ENCODE measurements around the gene ENPP4.
"Not testable (repeated sequence)": the region's sequence is repeated elsewhere in the genome, so short reads cannot be mapped to it uniquely, and the experiment has no call there.

The ENPP4 gene

DNA sequence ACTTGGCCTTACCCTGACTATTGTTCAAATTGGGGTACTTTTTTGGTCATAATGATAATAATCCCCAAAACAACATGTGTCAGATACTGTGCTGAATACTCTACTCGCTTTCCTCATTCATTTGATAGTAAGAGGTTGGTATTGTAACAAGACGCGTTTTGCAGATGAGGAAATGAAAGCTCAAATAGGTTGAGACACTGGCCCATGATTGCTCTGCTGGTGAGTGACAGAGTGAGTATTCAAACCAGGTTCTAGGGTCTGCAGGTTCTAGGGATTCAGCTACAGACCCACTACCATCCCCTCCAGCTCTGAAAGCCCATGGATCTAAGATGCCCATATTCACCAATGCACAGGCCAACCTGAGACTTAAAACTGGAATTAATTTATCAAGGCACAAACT, 1.3 kb upstream of the ENPP4 start:
- no peak for DNase-seq
- in situ Hi-C loops (cut with HindIII; ENCODE audit: low pct_ligation_motif_present, low pct_unique_long_range_greater_than_20kb, low sequenced_read_pairs): no loop called here

DNA sequence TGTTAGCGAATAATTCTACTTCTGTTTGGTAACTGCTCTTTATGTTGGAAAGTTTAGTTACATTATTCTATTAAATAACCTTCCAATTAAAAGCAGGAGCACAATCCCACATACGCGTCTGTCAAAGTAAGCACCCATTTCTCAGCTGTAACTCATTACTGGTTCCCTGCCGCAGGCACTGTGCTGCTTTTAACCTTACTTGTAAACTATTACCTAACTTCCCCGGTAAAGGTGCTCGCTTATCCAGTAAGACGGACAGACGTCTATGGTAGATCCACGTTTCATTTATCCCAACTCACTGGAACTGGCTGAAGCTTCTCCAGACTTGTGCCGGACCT, 529 bp upstream of the ENPP4 start:
- DNase-seq: no peak
- in situ Hi-C loops (cut with HindIII; ENCODE audit: low pct_ligation_motif_present, low pct_unique_long_range_greater_than_20kb, low sequenced_read_pairs): no loop called here

DNA sequence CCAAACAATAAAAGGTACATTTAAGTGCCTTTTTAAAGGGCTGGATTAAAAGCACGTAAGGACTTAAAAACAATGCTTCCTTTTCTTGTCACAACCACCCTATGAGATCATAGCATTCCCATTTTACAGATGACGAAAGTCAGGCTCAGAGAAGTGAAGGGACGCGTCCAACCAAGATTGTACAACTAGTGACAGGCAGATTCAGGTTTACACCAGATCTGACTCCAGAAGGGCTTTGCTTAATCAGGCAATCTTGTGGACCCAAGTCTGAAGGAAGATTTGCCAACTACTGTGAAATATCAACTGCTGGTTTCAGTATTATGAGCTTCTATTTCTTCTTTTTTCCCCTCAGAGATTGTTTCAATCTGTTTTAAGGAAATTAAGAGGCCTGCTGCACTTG, 877 bp downstream of the ENPP4 start:
- in situ Hi-C loops (cut with HindIII; ENCODE audit: low pct_ligation_motif_present, low pct_unique_long_range_greater_than_20kb, low sequenced_read_pairs): no loop called here
- no peak for DNase-seq

DNA sequence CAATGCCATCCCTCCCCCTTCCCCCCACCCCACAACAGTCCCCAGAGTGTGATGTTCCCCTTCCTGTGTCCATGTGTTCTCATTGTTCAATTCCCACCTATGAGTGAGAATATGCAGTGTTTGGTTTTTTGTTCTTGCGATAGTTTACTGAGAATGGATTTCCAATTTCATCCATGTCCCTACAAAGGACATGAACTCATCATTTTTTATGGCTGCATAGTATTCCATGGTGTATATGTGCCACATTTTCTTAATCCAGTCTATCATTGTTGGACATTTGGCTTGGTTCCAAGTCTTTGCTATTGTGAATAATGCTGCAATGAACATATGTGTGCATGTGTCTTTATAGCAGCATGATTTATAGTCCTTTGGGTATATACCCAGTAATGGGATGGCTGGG, 1.5 kb downstream of the ENPP4 start:
- in situ Hi-C loops (cut with HindIII; ENCODE audit: low pct_ligation_motif_present, low pct_unique_long_range_greater_than_20kb, low sequenced_read_pairs); DNase-seq: not testable (repeated sequence)

DNA sequence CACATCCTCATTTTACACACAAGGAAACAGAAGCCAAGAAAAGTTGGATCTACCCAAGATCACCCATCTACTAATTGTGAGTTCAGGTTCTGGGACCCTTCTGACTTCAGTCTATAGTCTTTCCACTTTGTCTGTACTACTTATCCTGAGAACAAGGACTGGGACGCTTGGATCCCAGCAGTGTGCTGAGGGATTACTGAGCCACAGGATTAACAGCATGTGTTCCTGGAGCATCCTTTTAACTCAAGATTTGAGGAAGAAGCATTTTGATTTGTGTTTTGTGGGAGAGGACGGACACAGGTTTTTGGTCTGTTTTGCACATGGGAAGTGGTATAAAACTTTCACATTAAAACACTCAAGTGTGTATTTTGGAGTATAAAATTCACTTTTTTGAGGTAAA, 4.4 kb downstream of the ENPP4 start:
- no peak for DNase-seq
- in situ Hi-C loops (cut with HindIII; ENCODE audit: low pct_ligation_motif_present, low pct_unique_long_range_greater_than_20kb, low sequenced_read_pairs): no loop called here

DNA sequence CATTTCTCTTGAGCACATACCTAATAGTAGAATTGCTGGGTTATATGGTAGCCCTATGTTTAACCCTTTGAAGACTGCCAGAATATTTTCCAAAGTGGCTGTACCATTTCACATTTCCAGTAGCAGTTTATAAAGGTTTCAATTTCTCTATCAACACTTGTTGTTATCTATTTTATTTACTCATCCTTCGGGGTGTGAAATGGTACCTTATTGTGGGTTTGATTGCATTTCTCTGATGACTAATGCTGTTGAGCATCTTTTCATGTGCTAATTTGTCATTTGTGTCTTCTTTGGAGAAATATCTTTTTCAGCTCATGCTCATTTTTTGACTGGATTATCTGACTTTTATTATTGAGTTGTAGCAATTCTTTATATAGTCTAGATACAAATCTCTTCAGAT, 5.4 kb downstream of the ENPP4 start:
- in situ Hi-C loops (cut with HindIII; ENCODE audit: low pct_ligation_motif_present, low pct_unique_long_range_greater_than_20kb, low sequenced_read_pairs): no loop called here
- no peak for DNase-seq

DNA sequence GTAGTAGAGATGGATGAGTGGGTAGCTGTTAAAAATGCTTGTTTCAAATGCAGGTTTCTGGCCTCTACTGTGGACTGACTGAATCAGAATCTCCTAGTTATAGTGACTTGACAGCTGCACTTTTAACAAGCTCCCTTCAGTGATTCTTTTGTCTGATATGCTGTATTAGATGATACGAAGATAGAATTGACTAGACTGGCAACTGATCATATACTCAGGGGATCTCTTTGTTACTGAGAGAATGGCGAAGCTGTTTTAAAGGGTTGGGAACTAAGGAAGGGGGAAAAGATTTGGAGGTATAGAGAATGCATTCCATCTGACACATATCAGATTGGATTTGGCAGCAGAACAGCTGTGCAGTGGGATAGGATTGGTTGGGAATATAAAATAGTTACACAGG, 7.0 kb downstream of the ENPP4 start:
- no peak for DNase-seq
- in situ Hi-C loops (cut with HindIII; ENCODE audit: low pct_ligation_motif_present, low pct_unique_long_range_greater_than_20kb, low sequenced_read_pairs): no loop called here

DNA sequence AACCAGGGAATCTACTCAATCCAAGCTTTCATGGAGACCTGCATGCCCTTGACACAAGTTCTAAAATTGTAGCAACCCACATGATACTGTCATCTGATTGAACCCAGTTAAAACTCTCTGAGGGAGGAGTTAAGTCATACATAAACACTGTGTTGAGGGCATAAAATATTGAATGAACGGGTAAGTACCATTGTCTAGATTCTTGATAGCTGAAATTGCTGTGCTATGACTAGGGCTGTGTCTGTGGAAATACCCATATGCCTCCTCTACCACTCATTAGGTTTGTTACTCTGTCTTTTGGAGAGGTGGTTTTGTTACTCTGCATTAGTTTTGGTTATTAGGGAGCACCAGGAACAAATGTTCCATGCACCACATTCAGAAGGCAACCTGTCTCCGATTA, 7.6 kb downstream of the ENPP4 start:
- DNase-seq: no peak
- in situ Hi-C loops (cut with HindIII; ENCODE audit: low pct_ligation_motif_present, low pct_unique_long_range_greater_than_20kb, low sequenced_read_pairs): no loop called here

DNA sequence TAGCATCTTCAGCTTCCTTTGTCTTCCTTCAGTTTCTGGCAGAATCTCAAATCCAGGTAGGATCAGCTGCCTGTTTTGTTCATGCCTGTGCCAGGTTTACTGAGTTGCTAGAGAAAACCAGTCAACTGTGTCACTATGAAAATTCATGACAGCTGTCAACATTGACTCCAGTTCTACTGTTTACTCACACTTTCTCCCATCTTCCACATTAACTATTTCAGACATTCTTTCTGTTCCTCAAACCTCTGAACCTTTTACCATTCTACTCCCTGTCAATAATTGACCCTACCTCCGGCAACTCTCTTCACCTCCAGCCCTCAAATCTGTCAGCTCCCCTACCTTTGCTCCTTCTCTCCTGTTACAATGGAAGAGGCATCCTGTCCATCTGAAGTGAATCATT, 8.5 kb downstream of the ENPP4 start:
- no peak for DNase-seq
- in situ Hi-C loops (cut with HindIII; ENCODE audit: low pct_ligation_motif_present, low pct_unique_long_range_greater_than_20kb, low sequenced_read_pairs): no loop called here

DNA sequence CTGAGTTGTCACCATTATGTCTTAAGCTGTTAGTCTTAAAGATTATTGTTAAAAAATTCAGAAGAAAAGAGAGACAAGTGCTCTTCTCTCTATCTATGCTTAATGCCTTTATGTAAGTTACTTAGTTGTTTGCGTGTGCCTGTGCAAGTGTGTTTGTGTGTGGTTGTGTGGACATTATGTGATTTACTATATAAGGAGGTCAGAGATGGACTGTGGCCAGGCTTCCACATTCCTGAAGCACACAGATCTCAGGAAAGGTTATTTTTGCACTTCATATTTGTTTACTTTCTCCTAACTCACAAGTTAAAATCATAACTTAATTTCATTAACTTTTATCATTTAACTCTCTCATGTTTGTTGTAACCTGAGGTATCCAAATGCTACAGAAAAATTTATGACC, 14.5 kb downstream of the ENPP4 start:
- in situ Hi-C loops (cut with HindIII; ENCODE audit: low pct_ligation_motif_present, low pct_unique_long_range_greater_than_20kb, low sequenced_read_pairs): no loop called here
- DNase-seq: no peak

DNA sequence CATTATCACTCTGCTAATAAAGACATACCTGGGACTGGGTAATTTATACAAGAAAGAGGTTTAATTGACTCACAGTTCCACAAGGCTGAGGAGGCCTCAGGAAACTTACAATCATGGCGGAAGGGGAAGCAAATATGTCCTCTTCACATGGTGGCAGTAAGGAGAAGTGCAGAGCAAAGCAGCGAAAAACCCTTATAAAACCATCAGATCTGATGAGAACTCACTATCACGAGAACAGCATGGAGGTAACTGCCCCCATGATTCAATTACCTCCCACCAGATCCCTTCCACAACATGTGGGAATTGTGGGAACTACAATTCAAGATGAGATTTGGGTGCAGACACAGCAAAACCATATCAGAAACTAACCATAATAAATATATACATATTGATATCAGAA, 19.3 kb downstream of the ENPP4 start:
- DNase-seq; in situ Hi-C loops (cut with HindIII; ENCODE audit: low pct_ligation_motif_present, low pct_unique_long_range_greater_than_20kb, low sequenced_read_pairs): not testable (repeated sequence)

DNA sequence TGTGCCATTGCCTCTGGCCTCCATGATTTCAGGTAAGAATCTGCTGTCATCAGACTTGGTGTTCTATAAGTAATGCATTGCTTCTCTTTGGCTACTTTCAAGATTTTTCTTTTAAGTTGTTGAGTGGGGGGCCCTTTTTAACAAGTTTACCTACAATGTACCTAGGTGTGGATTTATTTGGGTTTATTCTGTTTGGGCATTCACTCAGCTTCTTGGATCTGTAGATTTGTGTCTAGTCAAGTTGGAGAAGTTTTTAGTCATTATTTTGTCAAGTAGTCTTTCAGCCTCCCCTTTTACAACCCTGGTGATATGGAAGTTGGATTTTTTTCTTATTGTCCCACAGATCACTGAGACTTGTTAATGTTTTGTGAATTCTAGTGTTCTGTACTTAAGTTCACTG, 26.9 kb downstream of the ENPP4 start:
- no peak for DNase-seq
- in situ Hi-C loops (cut with HindIII; ENCODE audit: low pct_ligation_motif_present, low pct_unique_long_range_greater_than_20kb, low sequenced_read_pairs): no loop called here

DNA sequence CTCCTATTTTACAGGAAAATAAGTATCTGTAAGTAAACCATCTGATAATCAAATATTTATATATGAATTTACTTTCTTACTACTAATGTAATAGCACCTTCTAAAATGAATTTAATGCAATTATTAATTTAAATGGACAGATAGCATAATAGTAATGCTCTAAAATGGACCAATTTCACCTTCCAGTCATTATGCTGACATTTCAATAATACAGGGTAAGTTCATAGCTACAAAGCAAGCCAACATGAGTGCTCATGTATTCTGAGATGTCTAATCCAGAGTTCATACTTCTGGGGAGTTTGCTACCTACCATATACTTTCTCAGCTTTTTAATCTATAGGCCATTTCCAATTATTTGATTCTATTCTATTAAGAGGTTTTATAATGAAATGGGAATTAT, 29.4 kb downstream of the ENPP4 start:
- no peak for DNase-seq
- in situ Hi-C loops (cut with HindIII; ENCODE audit: low pct_ligation_motif_present, low pct_unique_long_range_greater_than_20kb, low sequenced_read_pairs): no loop called here

DNA sequence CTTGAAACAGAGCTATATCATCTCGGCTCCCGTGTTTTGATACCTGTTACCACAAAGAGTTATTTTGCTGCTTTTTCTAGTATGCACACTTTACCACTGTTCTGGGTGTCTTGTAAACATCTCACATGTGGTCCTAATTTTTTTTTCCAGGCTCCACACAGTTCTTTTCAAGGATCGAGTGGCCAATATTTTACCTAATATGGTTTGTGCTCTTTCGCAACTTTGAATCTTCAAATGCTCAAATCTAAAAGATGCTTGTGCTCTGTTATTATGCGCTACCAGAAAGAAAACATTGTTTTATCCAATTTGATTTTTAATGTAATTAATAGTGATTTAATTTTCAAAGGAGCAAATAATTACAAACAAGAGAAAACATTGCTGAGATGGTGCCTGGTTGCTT, 30.3 kb downstream of the ENPP4 start:
- in situ Hi-C loops (cut with HindIII; ENCODE audit: low pct_ligation_motif_present, low pct_unique_long_range_greater_than_20kb, low sequenced_read_pairs): no loop called here
- DNase-seq: no peak

DNA sequence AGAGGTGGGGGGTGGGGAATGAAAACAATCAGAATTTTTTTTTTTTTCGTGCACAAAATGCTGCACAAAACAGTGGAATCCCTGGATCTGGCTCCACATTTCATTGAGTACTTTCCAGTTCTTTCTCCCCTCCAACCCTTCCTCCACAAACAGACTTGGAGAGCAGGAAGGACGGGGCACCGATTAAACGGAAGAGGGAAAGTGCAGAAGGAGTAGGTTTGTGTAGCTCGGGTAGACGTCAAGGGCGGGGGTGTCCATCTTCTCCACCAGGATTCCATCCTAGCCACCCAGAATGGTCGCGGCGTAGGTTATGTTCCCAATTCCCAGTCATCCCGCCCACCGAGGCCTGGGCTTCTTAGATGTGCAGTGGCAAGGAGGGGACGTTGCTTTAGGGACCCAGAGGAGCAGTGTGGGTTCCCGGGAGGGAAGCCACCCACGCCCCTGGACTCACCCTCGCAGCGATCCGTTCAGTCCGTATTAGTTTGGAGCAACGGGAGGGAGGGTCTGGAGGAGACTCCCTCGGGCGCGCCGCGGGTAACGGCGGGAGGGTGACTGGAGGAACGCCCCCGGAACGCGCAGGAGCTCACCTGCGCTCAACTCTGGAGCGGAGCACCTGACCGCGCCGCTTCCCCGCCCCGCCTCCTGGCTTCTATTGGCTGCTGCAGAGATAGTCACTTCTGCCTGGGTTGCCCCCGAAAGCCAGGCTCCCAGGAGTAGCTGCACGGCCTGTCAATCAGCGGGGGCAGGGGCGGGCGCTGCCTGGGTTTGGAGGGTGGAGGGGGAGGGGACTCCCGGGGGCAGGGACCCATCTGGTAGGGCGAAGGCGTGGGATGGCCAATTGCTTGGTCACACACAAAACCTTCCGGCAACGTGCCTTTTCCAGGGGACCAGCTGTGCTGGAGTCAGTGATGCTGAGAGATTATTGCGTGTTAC, 40.8 kb downstream of the ENPP4 start, which contains the start of gene ENPP5:
Gene ENPP5 (minus strand): TSS at position 624 of the 933 bp plus-strand sequence. CDS start 2,718 bp downstream, outside the sequence.
- in situ Hi-C loops (cut with HindIII; ENCODE audit: low pct_ligation_motif_present, low pct_unique_long_range_greater_than_20kb, low sequenced_read_pairs): no loop called here
- DNase-seq: peak; percentile 43

DNA sequence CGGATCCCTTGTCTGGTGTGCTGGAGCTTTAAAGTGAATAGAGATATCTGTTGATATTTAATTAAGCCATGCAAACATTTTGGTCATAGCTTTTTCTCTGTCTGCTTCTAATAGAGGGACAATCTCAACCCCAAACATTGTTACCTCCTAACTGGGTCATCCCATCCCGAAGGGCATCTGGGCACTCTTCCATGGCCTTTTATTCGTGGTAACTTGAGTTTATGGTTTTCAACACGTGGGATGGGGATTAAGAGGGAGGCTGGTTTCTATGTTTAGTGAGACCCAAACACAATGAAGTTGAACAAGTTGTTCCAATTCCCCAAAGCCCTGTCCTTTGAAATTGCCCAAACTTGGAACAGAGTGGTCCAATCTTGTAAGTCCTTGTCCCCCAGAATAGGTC, 42.4 kb downstream of the ENPP4 start:
- DNase-seq: no peak
- in situ Hi-C loops (cut with HindIII; ENCODE audit: low pct_ligation_motif_present, low pct_unique_long_range_greater_than_20kb, low sequenced_read_pairs): no loop called here

DNA sequence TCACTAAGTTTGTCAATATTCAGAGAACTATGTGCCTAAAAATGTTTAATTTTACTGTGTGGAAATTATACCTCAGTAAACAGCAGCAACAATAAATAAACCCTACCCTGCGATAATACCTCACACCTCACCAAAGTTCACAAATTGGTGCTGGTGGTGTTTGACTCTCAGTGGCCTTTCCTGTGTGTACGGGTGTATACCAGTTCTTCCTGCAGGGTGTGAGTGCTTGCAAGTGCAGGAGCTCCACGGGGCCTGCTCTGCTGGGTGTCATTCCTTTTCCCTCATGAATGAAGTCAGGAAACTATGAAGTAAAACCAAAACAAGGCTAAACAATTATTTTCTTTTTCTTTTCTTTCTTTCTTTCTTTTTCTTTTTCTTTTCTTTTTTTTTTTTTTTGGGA, 45.1 kb downstream of the ENPP4 start:
- no peak for DNase-seq
- in situ Hi-C loops (cut with HindIII; ENCODE audit: low pct_ligation_motif_present, low pct_unique_long_range_greater_than_20kb, low sequenced_read_pairs): no loop called here

DNA sequence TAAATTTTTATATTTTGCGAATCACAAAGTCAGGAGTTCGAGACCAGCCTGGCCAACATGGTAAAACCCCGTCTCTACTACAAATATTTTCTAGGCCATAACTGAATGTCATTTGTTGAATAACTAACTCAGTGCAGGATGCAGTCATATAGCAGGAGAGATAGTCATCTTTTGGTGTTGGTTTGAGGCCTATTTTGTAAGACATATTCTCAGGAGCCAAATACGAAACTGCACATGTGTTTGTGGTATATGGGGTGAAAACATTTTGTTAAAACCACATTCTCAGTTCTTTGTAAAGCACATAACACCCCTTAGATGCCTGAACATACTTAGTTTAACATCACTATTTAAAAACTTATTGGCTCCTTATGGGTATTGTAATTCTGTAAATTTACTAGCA, 45.7 kb downstream of the ENPP4 start:
- in situ Hi-C loops (cut with HindIII; ENCODE audit: low pct_ligation_motif_present, low pct_unique_long_range_greater_than_20kb, low sequenced_read_pairs): no loop called here
- DNase-seq: no peak

DNA sequence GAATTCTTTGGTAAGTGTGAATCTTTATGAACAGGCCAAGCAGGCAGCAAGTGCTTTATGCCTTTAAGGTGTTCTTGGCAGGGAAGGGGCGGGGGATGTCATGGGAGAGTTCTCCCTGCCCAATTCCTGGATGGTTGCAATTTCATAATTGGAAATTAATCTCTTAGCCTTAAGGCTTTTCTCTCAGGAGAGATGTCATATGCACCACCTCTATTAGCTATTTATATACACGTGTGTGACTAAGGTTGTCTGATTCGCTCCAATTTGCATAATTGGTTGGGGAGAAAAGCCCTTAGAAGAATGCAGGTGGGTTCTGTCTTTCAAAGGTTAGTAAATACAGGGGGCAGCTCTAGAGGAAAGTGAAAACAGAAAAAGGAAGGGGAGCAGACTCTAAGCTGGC, 46.2 kb downstream of the ENPP4 start:
- DNase-seq: no peak
- in situ Hi-C loops (cut with HindIII; ENCODE audit: low pct_ligation_motif_present, low pct_unique_long_range_greater_than_20kb, low sequenced_read_pairs): no loop called here

DNA sequence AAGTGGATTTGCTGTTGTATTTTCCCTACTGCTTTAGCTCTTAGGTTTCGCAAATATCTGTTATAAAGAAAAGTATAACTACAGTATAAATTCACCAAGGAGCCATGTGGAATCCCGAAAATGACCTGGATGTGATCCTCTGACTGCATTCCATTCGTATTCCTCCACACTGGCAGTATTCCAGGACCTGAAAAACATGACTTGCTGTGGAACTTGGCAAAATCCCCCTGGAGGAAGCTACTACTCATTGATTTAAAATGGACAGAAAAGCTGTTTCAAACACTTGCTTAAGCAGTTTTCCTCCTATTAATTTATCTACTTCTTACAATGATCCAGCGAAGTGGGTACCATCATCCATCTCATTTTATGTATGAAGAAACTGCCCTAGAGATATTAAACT, 54.3 kb downstream of the ENPP4 start:
- DNase-seq: peak; percentile 65
- in situ Hi-C loops (cut with HindIII; ENCODE audit: low pct_ligation_motif_present, low pct_unique_long_range_greater_than_20kb, low sequenced_read_pairs): no loop called here

DNA sequence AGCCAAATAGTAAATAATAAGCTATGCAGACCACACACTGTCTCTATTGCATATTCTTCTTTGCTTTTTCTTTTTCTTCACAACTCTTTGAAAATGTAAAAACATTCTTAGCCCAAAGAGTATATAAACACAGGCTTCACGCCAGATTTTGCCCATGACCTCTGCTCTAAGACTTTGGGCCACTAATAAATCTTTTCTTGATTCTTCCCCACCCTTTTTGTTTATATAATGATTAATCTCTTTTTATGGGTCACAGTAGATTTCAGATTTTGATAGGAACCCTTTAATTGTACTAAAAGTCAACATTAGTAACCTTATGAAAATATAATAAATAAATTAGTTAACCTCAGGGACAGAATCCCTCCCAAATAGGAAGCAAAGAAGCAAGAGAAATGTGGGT, 56.8 kb downstream of the ENPP4 start:
- in situ Hi-C loops (cut with HindIII; ENCODE audit: low pct_ligation_motif_present, low pct_unique_long_range_greater_than_20kb, low sequenced_read_pairs): no loop called here
- DNase-seq: no peak
